Tibial nerve (tissue), 4 donors: ENCODE results near the gene PPCDC. TPM values are rescaled to one million over a fixed set of nuclear protein-coding genes. Genes with fewer than 3 reads are reported as not detected.

Source experiments
- DNase-seq, 2 donors: peaks; one replicate each; pipeline ENCODE4 v3.0.0-alpha.2; 2019; ENCODE audit warnings: low spot score in 2 of 2
- H3K27ac ChIP-seq, 4 donors: fragments of 200-600 bp; sonication (generic) in 3 of 4; one replicate each; pipeline ENCODE4 v1.5.1; 2017 to 2019; ENCODE audit warnings: mild to moderate bottlenecking in 1 of 4
- H3K27me3 ChIP-seq, 2 donors: fragments of 200-600 bp; sonication (generic) in 1 of 2; one replicate each; pipeline versions ENCODE4 v1.5.1 to v1.6.0; 2017 to 2019
- H3K36me3 ChIP-seq, 3 donors: fragments of 200-600 bp; sonication (generic); one replicate each; pipeline ENCODE4 v1.5.1; 2018 to 2019
- H3K4me1 ChIP-seq, 4 donors: fragments of 200-600 bp; sonication (generic) in 3 of 4; one replicate each; pipeline ENCODE4 v1.5.1; 2017 to 2019
- H3K4me3 ChIP-seq, 4 donors: fragments of 200-600 bp; sonication (generic) in 3 of 4; one replicate each; pipeline ENCODE4 v1.5.1; 2017 to 2019; ENCODE audit warnings: mild to moderate bottlenecking in 1 of 4, moderate library complexity in 1 of 4
- H3K9me3 ChIP-seq, 4 donors: fragments of 200-600 bp; sonication (generic) in 3 of 4; one replicate each; pipeline ENCODE4 v1.5.1; 2017 to 2019
- EP300 ChIP-seq, 2 donors: sonication (generic); formaldehyde crosslinking; IDR thresholded peaks; one replicate each; pipeline ENCODE4 v1.6.1; 2017; ENCODE audit warnings: antibody characterized with exemption in 2 of 2, mild to moderate bottlenecking in 1 of 2
- POLR2A ChIP-seq, 2 donors: fragments of 450-650 bp; IDR thresholded peaks; one replicate each; pipeline ENCODE4 v1.6.1; 2017; ENCODE audit warnings: antibody characterized with exemption in 2 of 2, mild to moderate bottlenecking in 2 of 2, moderate library complexity in 2 of 2
- WGBS, 2 donors: methylation state at CpG; one replicate each; pipeline ENCODE4 v1.1.5; 2018; 5-methylcytosine and 5-hydroxymethylcytosine counted together
- small RNA-seq: library from RNA; depleted of rRNA; stranded (forward); fragments of <200 nt; gene quantifications from one replicate; pipeline ENCODE3, GENCODE V24; 2016
- total RNA-seq, 4 donors: library from RNA; depleted of rRNA; stranded (reverse); fragments of >200 nt; gene quantifications; one replicate each; pipeline ENCODE4 v1.1.0, GENCODE V29; 2016
- TF ChIP-seq, protein P1 (sequence below), 5 experiments: fragments of 200-600 bp in 3 of 5; fragments of 450-650 bp in 2 of 5; sonication (generic) in 3 of 5; IDR thresholded peaks; one replicate each; pipeline ENCODE4 v1.5.1; 2016 to 2019; ENCODE audit warnings: antibody characterized with exemption in 5 of 5, mild to moderate bottlenecking in 3 of 5, moderate library complexity in 2 of 5

PPCDC gene
- total RNA-seq, 4 donors from 2014 or later: 19.8 to 42.5 (median 36.4) TPM

DNA sequence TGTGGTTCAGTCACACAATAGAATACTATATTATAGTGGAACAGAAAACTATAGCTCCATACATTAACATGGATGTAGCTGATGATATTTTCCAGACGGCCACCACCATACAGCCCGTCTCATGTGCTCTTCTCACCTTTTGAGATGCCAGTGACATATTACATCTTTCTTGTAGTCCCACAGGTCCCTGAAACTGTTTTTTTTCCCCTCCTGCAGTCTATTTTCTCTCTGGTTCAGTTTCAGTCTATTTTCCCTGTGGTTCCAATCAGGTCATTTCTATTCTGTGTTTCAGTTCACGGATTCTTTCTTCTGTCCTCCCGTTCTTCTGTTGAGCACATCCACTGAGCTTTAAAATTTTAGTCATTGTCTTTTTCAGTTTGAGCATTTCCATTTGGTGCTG is 72.2 kb downstream of the PPCDC start:
- no peaks in the 10 kb centered on the region for H3K36me3 ChIP-seq
- no peaks in the 10 kb centered on the region for H3K4me1 ChIP-seq
- no peaks in the 10 kb centered on the region for H3K9me3 ChIP-seq
- no peaks in the 10 kb centered on the region for H3K27me3 ChIP-seq
- no peak overlapping the region for H3K4me3 ChIP-seq
- no peak for DNase-seq
- H3K27ac ChIP-seq: no peak overlapping the region
- WGBS, 2 donors: 64 to 74% methylated on average over 4 of the region's 4 CpGs
- TF ChIP-seq EP300 (IDR thresholded peaks at IDR 0.05) (no peak), POLR2A (IDR thresholded peaks at IDR 0.05) (no peak)
- TF ChIP-seq, protein P1, sequence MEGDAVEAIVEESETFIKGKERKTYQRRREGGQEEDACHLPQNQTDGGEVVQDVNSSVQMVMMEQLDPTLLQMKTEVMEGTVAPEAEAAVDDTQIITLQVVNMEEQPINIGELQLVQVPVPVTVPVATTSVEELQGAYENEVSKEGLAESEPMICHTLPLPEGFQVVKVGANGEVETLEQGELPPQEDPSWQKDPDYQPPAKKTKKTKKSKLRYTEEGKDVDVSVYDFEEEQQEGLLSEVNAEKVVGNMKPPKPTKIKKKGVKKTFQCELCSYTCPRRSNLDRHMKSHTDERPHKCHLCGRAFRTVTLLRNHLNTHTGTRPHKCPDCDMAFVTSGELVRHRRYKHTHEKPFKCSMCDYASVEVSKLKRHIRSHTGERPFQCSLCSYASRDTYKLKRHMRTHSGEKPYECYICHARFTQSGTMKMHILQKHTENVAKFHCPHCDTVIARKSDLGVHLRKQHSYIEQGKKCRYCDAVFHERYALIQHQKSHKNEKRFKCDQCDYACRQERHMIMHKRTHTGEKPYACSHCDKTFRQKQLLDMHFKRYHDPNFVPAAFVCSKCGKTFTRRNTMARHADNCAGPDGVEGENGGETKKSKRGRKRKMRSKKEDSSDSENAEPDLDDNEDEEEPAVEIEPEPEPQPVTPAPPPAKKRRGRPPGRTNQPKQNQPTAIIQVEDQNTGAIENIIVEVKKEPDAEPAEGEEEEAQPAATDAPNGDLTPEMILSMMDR (IDR thresholded peaks at IDR 0.05): no peak

DNA sequence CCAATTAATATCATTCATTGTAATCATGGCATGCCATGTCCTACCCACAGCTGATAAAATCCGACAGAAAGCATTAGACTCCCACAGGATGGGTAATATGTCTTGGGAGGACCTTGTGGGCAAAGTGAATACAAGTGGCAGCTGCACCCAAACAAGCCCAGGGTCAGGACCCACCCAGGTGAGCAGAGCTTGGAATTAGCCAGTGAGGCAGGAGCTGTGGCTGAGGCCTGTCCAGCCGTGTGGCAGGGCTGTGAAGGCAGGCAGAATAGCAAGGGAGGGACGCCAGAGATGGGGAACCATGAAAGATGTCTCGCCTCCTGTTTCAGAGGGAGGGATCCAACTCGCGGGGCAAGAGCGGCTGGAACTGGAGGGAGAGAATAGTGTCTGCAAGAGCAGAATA is 74.5 kb downstream of the PPCDC start:
- TF ChIP-seq, protein P1 (IDR thresholded peaks at IDR 0.05): no peak
- TF ChIP-seq POLR2A (IDR thresholded peaks at IDR 0.05) (no peak), EP300 (IDR thresholded peaks at IDR 0.05) (no peak)
- no peak overlapping the region for H3K27ac ChIP-seq
- DNase-seq: no peak
- no peaks in the 10 kb centered on the region for H3K36me3 ChIP-seq
- no peak overlapping the region for H3K4me3 ChIP-seq
- no peaks in the 10 kb centered on the region for H3K4me1 ChIP-seq
- 82 to 83% methylated on average over 7 of the region's 7 CpGs for WGBS, 2 donors
- H3K27me3 ChIP-seq: no peaks in the 10 kb centered on the region
- H3K9me3 ChIP-seq: no peaks in the 10 kb centered on the region

DNA sequence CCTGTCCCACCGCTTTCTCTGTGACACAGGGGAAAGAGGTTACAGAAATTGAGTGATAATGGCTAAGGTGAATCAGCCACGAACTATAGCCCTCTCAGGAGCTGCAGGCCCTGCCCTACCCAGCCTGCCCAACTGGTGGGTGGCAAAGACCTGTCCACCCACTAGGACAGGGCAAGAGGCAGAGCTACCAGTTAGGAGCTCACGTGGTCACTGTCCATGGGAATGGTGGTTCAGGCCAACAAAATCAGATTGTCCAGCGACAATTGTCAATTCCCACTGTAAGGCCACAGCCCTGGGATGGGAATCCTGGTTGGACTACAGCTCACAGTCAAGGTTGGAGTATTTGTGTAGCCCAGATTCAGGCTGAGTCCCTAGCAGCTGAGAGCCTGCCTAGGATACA is 75.0 kb downstream of the PPCDC start:
- H3K36me3 ChIP-seq: no peaks in the 10 kb centered on the region
- TF ChIP-seq, protein P1 (IDR thresholded peaks at IDR 0.05): no peak
- H3K4me3 ChIP-seq: no peak overlapping the region
- no peaks in the 10 kb centered on the region for H3K4me1 ChIP-seq
- H3K9me3 ChIP-seq: no peaks in the 10 kb centered on the region
- DNase-seq: no peak
- no peaks in the 10 kb centered on the region for H3K27me3 ChIP-seq
- WGBS, 2 donors: 90 to 92% methylated on average over 4 of the region's 4 CpGs
- no peak overlapping the region for H3K27ac ChIP-seq

Small RNAs within 50 kb of the gene (small RNA-seq; reads per million reads assigned to genes)
- gene AC015720.1 (not detected), gene RF00019 (not detected)

Other genes with a start within 250 kb of the PPCDC start
- gene CSK, start 241.5 kb upstream of the PPCDC start, total RNA-seq: 10 to 100 TPM; 14.9 to 56.4 (median 24.5) TPM
- under 1 TPM in 1 of 4 donors, not detected in 3; 0.42 TPM for gene LMAN1L, start 210.8 kb upstream of the PPCDC start, total RNA-seq
- gene CPLX3, start 197.0 kb upstream of the PPCDC start, total RNA-seq: not detected
- gene ULK3, start 180.4 kb upstream of the PPCDC start, total RNA-seq: 10 to 100 TPM; 42.6 to 86.7 (median 48.9) TPM
- gene SCAMP2, start 150.2 kb upstream of the PPCDC start, total RNA-seq: 10 to 100 TPM; 47.6 to 72.0 (median 65.7) TPM
- 10 to 100 TPM; 42.4 to 79.3 (median 60.8) TPM for gene MPI, start 133.5 kb upstream of the PPCDC start, total RNA-seq
- gene FAM219B, start 116.7 kb upstream of the PPCDC start, total RNA-seq: 10 to 100 TPM; 59.4 to 84.6 (median 80.7) TPM
- gene COX5A, start 85.5 kb upstream of the PPCDC start, total RNA-seq: 10 to 100 TPM; 27.8 to 51.3 (median 32.1) TPM
- 10 to 100 TPM; 10.1 to 15.9 (median 13.0) TPM for gene RPP25, start 66.8 kb upstream of the PPCDC start, total RNA-seq
- 10 to 100 TPM in 2 of 4 donors, 1 to 10 TPM in 2; 1.5 to 14.1 (median 8.8) TPM for gene SCAMP5, start 28.0 kb upstream of the PPCDC start, total RNA-seq
- 10 to 100 TPM; 13.8 to 20.1 (median 17.2) TPM for gene C15orf39, start 178.3 kb downstream of the PPCDC start, total RNA-seq
- gene GOLGA6C, start 234.7 kb downstream of the PPCDC start, total RNA-seq: 1 to 10 TPM in 1 of 4 donors, under 1 TPM in 1, not detected in 2; 0.63 to 1.5 TPM